Activated CD4-positive, alpha-beta T cell treated with anti-CD3 and anti-CD28 coated beads, Interleukin-10, Interleukin-2, amounts not matched to agents 100 ng/mL and 50 ng/mL, durations not matched to agents 16 hours and 8 hours (primary cell): Measurements from ENCODE around the gene CCSER1.
"Not testable (repeated sequence)": the region's sequence is repeated elsewhere in the genome, so short reads cannot be mapped to it uniquely, and the experiment has no call there.

Experiments
- DNase-seq: peaks from one replicate; pipeline ENCODE4 v3.0.0-alpha.2; 2020

The CCSER1 gene

DNA sequence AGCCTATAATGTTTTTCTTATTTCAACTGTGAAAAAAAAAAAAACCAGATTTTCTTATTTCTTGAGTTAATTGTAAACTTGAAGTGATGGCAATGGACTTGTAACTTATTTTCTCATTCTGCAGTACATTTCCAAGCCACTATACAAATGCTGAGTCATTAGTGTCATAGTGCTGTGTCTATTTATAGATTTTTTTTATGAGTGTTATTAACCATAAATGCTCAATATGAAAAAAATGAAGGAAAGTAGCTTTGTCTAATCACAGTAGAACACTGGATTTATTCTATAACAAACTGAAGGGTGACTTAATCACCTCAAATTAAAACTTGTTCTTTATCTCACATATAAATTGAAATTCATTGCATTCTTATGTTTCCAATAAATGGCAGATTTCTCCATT, 718.6 kb downstream of the CCSER1 start:
- DNase-seq = no peak

DNA sequence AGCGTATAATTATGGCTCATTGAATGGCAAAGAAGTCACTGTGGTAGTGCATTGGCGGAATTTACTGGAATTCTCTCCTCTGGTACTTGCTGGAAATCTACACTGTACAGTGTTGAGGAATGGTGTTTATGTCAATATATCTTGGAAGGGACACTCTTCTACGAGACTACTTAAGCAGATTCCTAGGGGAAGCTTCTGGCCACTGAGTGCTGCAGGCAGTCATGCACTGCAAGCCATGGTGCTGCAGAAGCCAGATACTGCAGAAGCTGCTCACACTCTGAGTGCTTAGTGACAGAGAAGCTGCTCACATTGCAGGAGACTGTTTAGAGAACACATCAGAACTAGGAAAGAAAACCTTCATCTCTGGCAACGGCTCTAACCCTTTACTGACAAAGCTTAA, 725.0 kb downstream of the CCSER1 start:
- DNase-seq = no peak

DNA sequence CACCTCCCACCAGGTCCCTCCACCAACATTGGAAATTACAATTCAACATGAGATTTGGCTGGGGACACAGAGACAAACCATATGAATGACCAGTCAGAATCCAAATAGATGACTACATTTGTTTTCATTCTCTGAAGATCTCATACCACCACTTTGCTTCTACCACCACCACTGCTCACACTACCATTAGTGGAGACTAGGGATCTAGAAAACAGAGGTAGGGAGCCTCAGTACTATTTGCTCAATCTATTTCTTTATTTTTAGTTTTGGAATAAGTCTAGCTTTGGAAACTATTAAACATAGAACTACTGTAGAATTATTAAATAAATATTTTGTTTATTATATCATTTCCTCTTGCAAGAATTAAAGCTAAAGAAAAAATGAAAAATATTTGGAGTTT, 727.9 kb downstream of the CCSER1 start:
- DNase-seq = no peak

DNA sequence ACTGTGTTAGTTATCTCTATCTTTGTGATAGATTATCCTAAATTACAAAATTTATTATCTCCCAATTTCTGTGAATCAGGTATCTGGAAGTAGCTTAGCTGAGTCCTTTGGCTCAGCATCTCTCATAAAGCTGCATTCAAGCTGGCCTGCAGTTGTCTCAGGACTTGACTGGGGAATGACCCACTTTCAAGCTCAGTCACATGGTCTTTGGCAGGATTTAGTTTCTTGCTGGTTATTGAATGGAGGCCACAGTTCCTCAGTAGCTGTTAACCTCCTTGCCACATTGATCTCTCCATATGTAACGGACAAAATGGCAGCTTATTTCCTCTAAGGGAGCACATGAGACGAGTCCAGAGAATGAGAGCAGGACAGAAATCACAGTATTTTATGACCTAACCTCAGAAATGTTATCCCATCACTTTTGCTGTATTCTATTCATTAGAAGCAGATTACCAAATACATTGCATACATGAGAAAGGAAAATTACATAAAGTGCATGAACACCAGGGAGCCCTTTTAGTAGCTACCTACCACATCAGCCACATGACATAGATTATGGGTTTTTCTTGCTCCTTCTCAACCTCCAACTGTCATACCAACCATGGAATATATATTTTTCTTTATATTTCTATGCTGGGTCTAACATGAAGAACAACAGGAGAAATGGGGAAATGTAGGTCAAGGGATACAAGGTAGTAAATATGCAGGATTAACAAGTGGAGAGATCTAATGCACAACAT, 730.1 kb downstream of the CCSER1 start:
- no peak for DNase-seq

DNA sequence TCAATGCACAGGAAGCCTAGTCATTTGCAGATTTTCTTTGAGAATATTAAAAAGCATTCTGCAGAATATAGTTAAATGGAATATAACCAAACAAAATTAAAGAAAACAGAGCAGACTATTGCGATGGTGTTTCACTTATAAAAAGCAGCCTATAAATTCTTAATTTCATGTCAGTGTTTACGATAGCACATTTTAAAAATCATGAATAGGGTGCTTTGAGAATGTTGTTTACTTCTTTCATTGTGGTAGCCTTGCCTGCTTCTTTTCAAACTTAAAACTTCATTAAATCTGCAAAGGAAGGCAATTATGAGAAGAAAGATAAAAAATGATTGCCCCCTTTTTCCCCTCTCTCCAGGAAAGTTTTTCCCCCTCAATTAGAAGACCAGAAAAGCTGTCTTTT, 748.6 kb downstream of the CCSER1 start:
- no peak for DNase-seq

DNA sequence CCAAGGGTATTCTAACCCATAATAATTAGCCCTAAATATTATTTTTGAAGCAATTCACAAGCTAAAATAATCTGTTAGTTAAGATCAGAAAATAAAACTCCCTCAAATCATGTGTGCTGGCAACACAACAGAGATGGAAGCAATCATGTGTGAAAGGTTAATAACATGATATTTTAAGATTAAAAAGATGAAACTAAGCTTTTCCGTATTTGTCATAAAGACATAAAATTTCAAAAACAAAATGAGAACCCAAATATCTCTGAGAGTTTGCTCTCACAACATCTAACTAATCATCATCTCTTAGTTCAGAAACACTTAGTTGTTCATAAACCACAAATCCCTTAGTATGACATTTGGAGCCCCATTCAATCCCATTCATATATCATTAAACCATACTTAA, 749.1 kb downstream of the CCSER1 start:
- DNase-seq = no peak

DNA sequence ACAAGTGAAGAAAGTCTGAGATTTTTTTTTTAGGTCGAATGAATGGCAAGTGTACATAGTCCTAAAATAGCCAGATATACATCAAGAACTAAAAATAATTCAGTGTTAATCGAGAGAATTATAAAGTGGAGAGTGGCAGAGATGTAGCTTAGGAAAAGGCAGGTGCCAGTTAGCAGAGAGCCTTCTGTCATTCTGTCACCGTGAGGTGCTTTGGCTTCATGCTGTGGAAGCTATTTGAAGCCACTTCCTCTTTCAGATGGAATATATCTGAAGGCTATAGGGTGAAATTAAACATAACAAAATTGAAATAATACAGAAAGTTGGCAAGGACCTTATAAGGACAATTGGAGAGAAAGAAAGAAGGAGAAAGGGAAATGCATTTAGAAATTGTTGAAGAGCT, 756.3 kb downstream of the CCSER1 start:
- DNase-seq = no peak

DNA sequence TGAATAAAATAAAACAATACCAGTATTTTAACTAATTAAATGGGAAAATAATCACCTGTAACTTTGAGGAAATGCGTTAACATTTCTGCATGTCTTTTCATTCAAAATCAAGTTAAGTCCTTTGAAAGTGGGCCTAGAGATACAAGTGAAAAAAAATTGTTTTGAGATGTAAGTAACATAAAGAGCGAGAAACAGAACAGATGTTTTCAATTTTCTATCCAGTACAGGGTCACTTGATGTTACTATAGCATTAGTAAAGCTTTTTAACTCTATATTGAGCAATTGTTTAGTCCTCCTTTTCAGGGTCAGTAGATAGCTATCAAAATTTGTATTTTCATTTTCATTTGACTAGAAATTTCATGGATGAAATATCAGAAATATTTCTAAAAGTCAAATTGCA, 761.4 kb downstream of the CCSER1 start:
- no peak for DNase-seq

DNA sequence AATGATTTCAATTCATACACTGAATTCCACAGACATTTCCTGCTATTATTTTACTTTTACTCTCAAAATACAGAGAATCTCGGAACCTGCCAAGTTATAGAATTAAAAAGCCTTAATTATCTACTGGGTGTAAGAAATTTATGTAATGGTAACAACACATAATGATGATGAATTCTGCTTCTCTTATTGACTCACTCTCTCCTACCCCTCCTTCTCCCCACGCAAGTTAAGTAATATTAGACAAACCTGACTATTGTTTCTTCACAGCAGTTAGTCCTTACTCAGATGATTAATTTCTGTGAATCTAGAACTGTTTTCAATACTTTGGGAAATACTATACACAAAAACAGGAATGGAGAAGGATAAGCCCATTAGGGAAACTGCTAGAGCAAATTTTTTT, 762.0 kb downstream of the CCSER1 start:
- DNase-seq = no peak

DNA sequence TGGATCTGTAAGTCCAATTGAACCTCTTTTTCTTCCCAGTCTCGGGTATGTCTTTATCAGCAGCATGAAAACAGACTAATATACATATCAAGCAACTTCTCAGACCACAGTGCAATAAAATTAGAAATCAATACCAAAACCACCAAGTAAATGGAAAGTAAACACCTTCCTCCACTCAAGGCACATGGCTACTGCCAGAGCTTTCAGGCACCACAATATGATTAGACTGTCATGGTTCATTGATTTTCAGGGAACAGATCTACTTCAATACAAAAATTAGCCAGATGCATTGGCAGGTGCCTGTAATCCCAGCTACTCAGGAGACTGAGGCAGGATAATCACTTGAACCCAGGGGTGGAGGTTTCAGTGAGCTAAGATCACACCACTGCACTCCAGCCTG, 776.2 kb downstream of the CCSER1 start:
- not testable (repeated sequence) for DNase-seq

DNA sequence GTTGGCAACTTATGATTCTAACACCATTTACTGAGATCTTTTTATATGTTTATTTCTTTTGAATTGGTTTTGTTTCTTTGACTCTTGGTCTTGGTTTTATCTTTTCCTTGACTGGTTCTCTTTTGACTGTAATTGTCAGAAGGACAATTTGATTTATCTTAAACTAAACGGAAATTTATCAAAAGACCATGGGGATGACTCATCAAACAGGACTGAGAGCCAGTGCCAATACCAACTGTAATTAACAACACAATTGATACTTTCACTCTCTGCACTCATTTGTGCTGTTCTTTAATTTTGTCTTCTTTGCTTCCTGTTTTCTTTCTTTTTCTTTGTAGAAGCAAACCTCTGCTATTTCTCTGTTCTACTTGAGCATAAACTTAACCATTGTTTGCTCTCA, 776.8 kb downstream of the CCSER1 start:
- DNase-seq = no peak

DNA sequence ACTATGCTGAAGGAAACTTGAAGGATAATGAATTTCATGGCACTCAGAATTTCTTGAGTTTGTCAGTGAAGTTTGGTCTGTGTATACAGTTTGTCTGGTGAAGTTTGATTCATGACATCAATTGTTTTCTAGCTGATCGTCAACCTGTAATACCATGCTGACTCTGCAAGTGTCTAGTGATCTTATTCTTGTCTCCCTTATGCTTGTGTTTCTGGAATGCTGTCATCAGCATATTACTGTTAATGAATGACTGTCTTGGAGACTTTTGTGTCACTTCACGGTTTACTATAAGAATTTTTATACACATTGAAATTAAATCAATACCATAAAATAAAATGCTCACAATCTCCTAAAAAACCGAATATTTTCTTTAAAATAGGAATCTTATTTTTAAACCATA, 779.0 kb downstream of the CCSER1 start:
- no peak for DNase-seq

DNA sequence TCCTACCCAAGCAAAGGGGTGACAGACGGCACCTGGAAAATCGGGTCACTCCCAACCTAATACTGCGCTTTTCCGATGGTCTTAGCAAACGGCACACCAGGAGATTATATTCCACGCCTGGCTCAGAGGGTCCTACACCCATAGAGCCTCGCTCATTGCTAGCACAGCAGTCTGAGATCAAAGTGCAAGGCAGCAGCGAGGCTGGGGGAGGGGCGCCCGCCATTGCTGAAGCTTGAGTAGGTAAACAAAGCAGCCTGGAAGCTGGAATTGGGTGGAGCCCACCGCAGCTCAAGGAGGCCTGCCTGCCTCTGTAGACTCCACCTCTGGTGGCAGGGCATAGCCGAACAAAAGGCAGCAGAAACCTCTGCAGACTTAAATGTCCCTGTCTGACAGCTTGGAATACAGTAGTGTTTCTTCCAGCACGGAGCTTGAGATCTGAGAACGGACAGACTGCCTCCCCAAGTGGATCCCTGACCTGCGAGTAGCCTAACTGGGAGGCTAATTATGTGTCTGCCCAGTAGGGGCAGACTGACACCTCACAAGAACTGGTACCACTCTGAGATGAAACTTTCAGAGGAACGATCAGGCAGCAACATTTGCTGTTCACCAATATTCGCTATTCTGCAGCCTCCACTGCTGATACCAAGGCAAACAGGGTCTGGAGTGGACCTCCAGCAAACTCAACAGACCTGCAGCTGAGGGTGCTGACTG, 784.7 kb downstream of the CCSER1 start:
- DNase-seq = not testable (repeated sequence)

DNA sequence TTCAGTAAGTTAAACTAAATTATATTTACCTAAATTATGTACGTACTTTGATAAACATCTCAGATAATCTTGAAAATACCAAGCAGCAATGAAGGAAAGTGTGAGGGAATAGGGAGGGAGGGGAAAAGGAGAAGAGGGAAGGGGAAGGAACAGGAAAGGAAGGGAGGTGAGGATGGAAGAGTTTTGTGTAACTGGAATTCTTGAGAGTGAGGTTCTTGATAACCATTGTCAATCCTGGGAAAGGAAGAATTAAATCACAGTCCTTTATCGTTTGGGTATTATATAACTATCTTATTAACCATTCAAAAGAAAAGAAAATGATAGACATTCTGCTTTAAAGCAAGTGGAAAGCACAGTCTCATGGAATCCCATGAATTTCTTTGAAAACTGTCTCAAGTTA, 795.0 kb downstream of the CCSER1 start:
- DNase-seq = no peak

DNA sequence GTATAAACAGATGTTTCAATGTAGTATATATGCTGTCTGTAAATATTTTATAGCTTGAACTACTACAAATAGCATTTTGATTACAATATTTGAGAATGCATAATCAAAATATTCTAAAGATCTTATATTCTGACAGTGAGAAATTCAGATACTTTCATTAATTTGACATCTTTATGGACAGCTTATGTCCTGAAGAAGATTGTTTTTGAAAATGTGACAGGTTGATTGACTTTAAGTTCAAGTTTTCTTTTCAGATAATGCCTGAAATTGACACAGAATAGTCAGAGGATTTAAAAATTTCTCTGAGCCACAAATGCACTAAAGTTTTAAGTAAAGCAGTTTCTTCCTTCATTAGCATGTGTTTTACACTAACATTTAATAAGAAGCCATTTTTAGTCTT, 799.8 kb downstream of the CCSER1 start:
- no peak for DNase-seq

DNA sequence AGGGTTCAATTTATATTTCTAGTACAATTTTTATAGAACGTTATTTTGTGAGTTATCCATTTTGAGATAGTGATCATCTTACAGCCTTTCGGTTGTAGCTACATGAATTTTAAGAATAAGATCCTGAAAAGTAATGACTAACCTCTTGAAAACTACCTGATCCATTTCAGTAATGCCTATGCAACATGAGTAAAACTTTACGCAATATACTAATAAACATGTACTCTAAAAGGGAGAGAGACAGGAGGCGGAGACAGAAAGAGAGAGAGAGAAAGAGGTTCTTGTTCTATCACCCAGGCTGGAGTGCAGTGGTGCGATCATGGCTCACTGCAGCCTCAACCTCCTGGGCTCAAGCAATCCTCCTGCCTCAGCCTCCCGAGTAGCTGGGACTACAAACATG, 816.1 kb downstream of the CCSER1 start:
- no peak for DNase-seq

DNA sequence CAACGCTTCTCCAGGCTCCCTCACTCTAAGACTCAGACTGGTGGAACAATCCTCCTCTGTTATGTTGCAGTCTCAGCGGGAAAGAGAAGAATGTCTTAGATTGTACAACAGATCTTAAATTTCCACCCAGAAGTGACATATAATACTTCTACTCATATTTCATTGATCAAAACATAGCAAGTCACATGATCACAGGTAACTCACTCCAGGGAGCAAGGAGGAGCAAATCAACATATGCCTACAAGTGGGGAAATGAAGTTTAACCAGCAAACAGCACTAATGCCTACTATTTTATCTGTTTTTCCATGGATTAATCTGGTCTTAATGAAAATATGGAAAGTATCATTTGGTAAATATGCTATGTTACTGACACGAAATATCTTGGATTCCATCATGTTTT, 819.8 kb downstream of the CCSER1 start:
- DNase-seq = no peak

DNA sequence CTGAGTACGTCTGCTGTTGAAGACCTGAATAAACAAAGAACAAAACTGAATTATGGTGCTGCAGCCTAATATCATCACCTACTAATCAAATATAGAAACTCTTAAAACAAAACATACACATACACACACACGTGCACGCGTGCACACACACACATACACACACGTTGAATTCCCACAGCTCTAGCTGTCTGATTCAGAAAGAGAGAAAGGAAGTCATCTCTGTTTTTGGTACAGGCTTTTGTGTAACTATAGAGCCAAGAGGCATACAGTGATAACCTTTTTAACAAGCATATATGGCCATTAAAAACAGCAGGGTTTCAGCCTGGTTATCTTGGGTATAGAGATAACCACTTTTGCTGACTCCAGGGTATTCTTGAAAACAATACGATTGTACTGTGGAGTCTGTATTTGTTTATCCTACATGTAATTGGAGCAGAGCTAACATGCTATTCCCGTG, 823.2 kb downstream of the CCSER1 start:
- no peak for DNase-seq

DNA sequence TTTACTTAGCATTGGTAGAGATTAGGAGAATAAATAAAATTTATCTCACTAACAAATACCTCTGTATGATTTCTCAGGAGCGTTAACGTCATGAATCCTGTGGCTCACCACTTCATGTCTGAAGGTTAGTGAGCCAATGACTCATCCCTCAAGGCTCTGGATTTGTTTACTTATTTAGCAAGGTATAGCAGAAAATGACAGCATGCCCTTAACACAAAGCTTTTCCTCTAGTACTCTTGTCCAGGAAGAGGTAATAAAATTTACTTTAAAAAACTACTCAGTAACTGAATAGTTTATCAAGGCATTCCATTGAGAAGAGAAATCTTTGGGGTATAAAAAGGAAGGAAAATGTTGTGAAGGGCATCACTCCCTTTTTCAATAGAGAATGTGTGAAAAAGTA, 823.8 kb downstream of the CCSER1 start:
- DNase-seq = no peak

DNA sequence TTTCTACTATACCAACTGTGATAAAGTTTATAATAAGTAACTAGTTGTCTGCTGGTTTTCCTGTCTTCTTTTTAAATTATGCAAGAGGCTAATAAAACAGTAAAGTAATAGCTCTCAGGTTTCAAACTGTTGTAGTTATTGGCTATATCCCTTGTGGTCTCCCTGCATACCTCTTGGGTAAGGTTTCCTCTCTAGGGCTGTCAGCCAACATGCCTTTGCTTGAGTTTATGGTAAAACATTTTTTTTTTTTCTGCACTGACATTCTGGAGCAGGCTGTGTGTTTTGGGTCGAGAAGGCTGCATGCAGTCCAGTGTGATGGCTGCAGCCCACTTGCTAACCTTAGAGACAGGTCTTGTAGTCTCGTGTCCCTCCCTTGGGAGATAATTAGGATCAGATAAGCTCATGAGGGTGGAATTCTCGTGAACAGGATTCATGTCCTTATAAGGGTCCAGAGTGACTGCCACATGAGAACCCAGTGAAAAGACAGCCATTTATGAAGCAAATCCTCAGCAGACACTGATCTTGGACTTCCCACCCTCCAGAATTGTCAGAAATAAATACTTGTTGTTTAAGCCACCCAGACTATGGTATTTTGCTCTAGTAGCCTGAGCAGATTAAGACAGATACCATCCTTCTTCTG, 831.2 kb downstream of the CCSER1 start:
- no peak for DNase-seq

DNA sequence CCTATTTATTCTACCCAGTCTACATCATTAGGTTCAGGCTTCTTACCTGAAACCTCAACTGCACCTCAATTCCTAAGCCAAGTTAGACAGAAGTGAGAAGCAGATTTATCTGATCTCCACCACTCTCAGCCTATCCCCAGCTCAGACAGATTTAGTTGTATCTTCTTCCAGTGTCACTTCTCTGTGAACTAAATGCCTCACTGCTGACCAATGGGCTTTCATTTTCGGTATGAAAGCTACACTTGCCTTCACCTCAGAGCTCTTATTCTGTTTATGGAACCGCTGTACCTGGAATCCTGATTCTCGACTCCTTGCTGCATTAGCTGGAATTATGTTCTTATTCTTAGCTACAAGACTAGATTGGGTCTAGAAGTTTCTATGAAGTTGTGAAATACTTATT, 833.2 kb downstream of the CCSER1 start:
- DNase-seq = no peak

DNA sequence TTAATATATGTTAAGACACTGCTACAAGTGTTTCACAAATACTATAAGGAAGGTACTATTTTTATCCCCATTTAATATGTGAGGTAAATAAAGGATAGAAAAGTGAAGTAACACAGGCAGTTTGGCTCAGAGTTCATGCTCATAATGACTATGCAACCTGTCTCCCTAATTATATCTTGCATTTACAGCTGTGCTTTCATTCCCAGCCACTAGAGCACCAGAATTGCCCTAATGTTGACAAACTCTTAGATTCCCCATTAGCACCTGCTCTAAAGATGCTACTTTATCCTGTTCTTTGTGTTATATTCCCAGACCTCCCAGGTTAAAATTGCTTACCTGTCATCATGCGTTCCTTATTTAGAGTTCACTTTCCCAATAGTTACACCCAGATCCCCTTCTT, 833.6 kb downstream of the CCSER1 start:
- no peak for DNase-seq

DNA sequence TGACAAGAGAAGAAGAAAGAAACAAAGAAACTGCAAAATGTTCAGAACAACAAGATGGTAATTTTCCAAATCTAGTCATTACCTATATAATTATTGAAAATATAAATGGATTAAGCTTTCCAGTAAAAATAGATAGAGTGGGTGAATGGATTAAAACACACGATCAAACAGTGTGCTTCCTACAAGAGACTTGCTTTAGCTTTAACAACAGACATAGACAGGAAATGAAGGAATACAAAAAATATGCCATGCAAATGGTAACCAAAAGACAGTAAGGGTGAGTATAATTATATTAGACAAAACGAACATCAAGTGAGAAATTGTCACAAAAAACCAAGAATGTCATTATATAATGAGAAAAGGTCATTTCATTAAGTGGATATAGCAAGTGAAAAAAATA, 842.8 kb downstream of the CCSER1 start:
- no peak for DNase-seq

DNA sequence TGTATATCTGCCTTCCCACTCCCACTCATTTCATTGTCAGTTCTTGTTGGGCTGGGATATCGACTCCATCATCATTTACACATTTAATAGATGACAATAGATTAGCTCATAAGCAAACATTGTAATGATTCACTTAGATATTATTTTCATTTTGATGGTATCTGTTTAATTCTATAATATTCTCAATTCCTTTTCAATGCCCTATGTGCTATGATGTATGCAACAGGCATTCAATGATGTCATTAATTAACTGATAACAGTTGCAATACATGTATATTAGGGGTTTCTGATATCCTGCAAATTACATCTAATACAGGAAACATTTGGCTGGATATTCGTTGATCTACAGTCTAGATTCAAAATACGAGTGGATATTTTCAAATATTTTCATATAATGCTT, 850.5 kb downstream of the CCSER1 start:
- DNase-seq = no peak
